Measurements from ENCODE around the gene FHL3. TPM values are rescaled to one million over a fixed set of nuclear protein-coding genes. Genes with fewer than 3 reads are reported as not detected.

FHL3 gene
- total and polyA plus RNA-seq, 2 of the 8 experiments (the other 6 are each of a cell fraction or from before 2014, with no cell fraction given), result 14.3 to 35.6 TPM

DNA sequence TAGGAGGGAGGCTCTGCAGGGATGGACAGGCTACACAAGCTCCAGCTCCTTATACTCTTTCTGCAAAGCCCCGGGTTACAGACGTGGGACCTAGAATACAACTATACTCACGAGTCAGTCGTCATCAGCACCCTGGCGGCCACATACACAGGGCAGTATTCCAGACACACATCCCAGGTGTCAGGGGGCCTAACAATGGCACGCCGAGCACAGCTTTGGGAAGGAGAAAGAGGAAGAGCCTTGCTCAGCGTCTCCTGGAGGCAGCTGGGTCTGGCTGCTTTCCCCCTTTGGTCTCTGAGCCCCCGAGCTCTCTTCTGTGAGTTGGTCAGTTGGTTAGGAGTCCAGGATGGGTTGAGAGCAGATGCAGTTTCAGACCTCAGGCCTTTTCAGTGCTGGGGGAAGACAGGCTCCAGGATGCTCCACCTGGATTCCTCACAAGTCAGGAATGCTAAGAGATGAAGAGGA is 45.8 kb upstream of the FHL3 start:
- H2BK5ac ChIP-seq (ENCODE audit: low read depth, low read length), result no peak overlapping the region
- POLR2A ChIA-PET (ENCODE audit: partially characterized antibody), result interaction anchor here (1.3 kb wide), 1 partner anchor 13 kb away, joined by 3 read pairs; no protein-coding TSS in a partner anchor
- peaks cover 4 to 5% of the 10 kb centered on the region in 2 experiments for H4K20me1 ChIP-seq (replicated peaks in 1 of 2; ENCODE audit: control insufficient read depth in 1 of 2, insufficient read depth in 2 of 2, low read length in 2 of 2)
- no peak for DNase-seq (ENCODE audit: low read depth in 1 of 2, low spot score in 2 of 2)
- H3K79me1 ChIP-seq (ENCODE audit: low read depth, low read length), result peaks cover 6% of the 10 kb centered on the region
- no peak overlapping the region for H2BK120ac ChIP-seq (replicated peaks; ENCODE audit: low read depth, low read length)
- TF ChIP-seq CREB1 (IDR thresholded peaks at IDR 0.05) (no peak), CHD2 (IDR thresholded peaks at IDR 0.05; ENCODE audit: low read length) (no peak), PHF8 (conservative IDR thresholded peaks at IDR 0.05; ENCODE audit: low read depth, low read length) (no peak), EZH2 (IDR thresholded peaks at IDR 0.05; ENCODE audit: low read depth, low read length, severe bottlenecking) (no peak), EGR1 (IDR thresholded peaks at IDR 0.05; ENCODE audit: borderline replicate concordance, low read depth, low read length) (no peak), SUZ12 (IDR thresholded peaks at IDR 0.05; ENCODE audit: low read length) (no peak), SIX5 (IDR thresholded peaks at IDR 0.05; ENCODE audit: low read depth, low read length) (no peak), BACH1 (IDR thresholded peaks at IDR 0.05; ENCODE audit: low read length) (no peak), CEBPB (IDR thresholded peaks at IDR 0.05; ENCODE audit: low read depth, low read length) (no peak), GTF2F1 (IDR thresholded peaks at IDR 0.05; ENCODE audit: borderline replicate concordance, low read depth, low read length) (no peak), KDM1A (IDR thresholded peaks at IDR 0.05; ENCODE audit: borderline replicate concordance, low read length) (no peak)
- TF ChIP-seq, protein P1, sequence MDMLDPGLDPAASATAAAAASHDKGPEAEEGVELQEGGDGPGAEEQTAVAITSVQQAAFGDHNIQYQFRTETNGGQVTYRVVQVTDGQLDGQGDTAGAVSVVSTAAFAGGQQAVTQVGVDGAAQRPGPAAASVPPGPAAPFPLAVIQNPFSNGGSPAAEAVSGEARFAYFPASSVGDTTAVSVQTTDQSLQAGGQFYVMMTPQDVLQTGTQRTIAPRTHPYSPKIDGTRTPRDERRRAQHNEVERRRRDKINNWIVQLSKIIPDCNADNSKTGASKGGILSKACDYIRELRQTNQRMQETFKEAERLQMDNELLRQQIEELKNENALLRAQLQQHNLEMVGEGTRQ (IDR thresholded peaks at IDR 0.05; ENCODE audit: low read length), result no peak
- H2BK20ac ChIP-seq (ENCODE audit: low read length), result no peak overlapping the region
- CTCF ChIA-PET (ENCODE audit: partially characterized antibody), result interaction anchor here (0.7 to 18.0 kb wide), 7 partner anchors 9 to 88 kb away, joined by 3 to 212 read pairs (median 4); no protein-coding TSS in a partner anchor
- no peak overlapping the region for H3K18ac ChIP-seq (ENCODE audit: extremely low read depth, low read length)
- no peak overlapping the region for H3K4ac ChIP-seq (replicated peaks; ENCODE audit: insufficient read length, low read depth, low read length)
- H2AK5ac ChIP-seq (ENCODE audit: low read depth, low read length), result no peak overlapping the region
- H3K56ac ChIP-seq (replicated peaks; ENCODE audit: insufficient read length, low read depth, low read length), result no peak overlapping the region
- H2BK15ac ChIP-seq (ENCODE audit: low read length), result no peak overlapping the region
- H3K9me3 ChIP-seq (ENCODE audit: insufficient read depth in 2 of 2, low read depth in 1 of 2, low read length in 1 of 2), result no peaks in the 10 kb centered on the region
- no peak overlapping the region for H4K8ac ChIP-seq (ENCODE audit: extremely low read depth, insufficient read depth, low read length)
- H4K91ac ChIP-seq (replicated peaks; ENCODE audit: insufficient read length, low read length), result no peak overlapping the region
- no peak overlapping the region for H3K4me2 ChIP-seq (ENCODE audit: insufficient read depth in 1 of 2, low read depth in 2 of 2, low read length in 2 of 2)
- no peak overlapping the region for H3K14ac ChIP-seq (ENCODE audit: insufficient read length)
- 94% methylated on average over 9 of the region's 9 CpGs; no CpG with 5 or more reads in 1 of the 2 experiments for WGBS, 2 experiments (ENCODE audit: extremely low coverage in 1 of 2, insufficient coverage in 1 of 2, insufficient read length in 1 of 2, insufficient replicate concordance in 2 of 2, low coverage in 1 of 2, low lambda C conversion rate in 2 of 2, missing lambda C conversion rate in 1 of 2)
- peaks cover 0 to 23% (median 16%) of the 10 kb centered on the region in 4 experiments; a peak in 5 of 7 replicates for H3K27me3 ChIP-seq (replicated peaks in 1 of 4; ENCODE audit: control insufficient read depth in 3 of 4, extremely low read depth in 1 of 4, insufficient read depth in 3 of 4, low read length in 3 of 4)
- no peak overlapping the region for H3K27ac ChIP-seq (ENCODE audit: low read depth, low read length)
- no peak overlapping the region; the same call in 1 of the 2 replicates for H2BK12ac ChIP-seq (ENCODE audit: low read depth, low read length)
- peaks cover 6 to 20% (median 10%) of the 10 kb centered on the region in 4 experiments for H3K4me1 ChIP-seq (replicated peaks in 1 of 4; ENCODE audit: control insufficient read depth in 3 of 4, insufficient read depth in 4 of 4, low read length in 3 of 4)
- H3K36me3 ChIP-seq (ENCODE audit: control insufficient read depth in 2 of 4, insufficient read depth in 4 of 4, low read length in 3 of 4), result no peaks in the 10 kb centered on the region
- no peak overlapping the region for H2AFZ ChIP-seq (ENCODE audit: low read length)
- FAIRE-seq, result no peak
- H3K79me2 ChIP-seq (ENCODE audit: control insufficient read depth in 1 of 2, insufficient read depth in 2 of 2, low read length in 2 of 2), result peaks cover 0 to 6% of the 10 kb centered on the region in 2 experiments; a peak in 1 of 4 replicates
- no peak overlapping the region for H3K23ac ChIP-seq (ENCODE audit: insufficient read length)
- peaks cover 14% of the 10 kb centered on the region; the same call in 1 of the 2 replicates for H3K23me2 ChIP-seq (ENCODE audit: low read depth, low read length)
- no peak overlapping the region for H4K5ac ChIP-seq (ENCODE audit: insufficient read length, low read depth, low read length)
- no peak overlapping the region for H3K9ac ChIP-seq (replicated peaks in 1 of 4; ENCODE audit: extremely low read depth in 1 of 4, low read depth in 3 of 4, low read length in 3 of 4)
- H3K4me3 ChIP-seq (ENCODE audit: extremely low read depth in 1 of 4, insufficient read depth in 2 of 4, low read depth in 3 of 4, low read length in 4 of 4), result no peak overlapping the region
